SK-N-SH treated with all-trans-retinoic acid at 6 μM for 48 hours (cell line): ENCODE results near the gene TNIK.

ENCODE experiments used
- ARNTL ChIP-seq: fragments of 450-650 bp; formaldehyde crosslinking; IDR thresholded peaks from 2 replicates; pipeline ENCODE4 v1.5.0; 2020; ENCODE audit warnings: low read depth, mild to moderate bottlenecking, moderate library complexity, borderline replicate concordance
- CREB5 ChIP-seq: fragments of 250-450 bp; sonication (Bioruptor Pico); IDR thresholded peaks from 2 replicates; pipeline ENCODE4 v1.5.1; 2020; ENCODE audit warnings: low read depth, mild to moderate bottlenecking, moderate library complexity
- CSDC2 ChIP-seq: fragments of 250-450 bp; sonication (Bioruptor Pico); IDR thresholded peaks from 2 replicates; pipeline ENCODE4 v1.5.0; 2020; ENCODE audit warnings: mild to moderate bottlenecking, moderate library complexity
- CSRNP3 ChIP-seq: fragments of 250-450 bp; sonication (Bioruptor Pico); IDR thresholded peaks from 2 replicates; pipeline ENCODE4 v1.5.1; 2021; ENCODE audit warnings: mild to moderate bottlenecking, moderate library complexity
- ESRRG ChIP-seq: fragments of 250-450 bp; sonication (Bioruptor Pico); IDR thresholded peaks from 2 replicates; pipeline ENCODE4 v1.6.1; 2021; ENCODE audit warnings: mild to moderate bottlenecking
- PATZ1 ChIP-seq: fragments of 250-450 bp; sonication (Bioruptor Pico); IDR thresholded peaks from 2 replicates; pipeline ENCODE4 v1.8.0; 2020; ENCODE audit warnings: mild to moderate bottlenecking, moderate library complexity, borderline replicate concordance
- POU6F1 ChIP-seq: fragments of 250-450 bp; sonication (Bioruptor Pico); IDR thresholded peaks from 2 replicates; pipeline ENCODE4 v1.8.0; 2021; ENCODE audit warnings: low read depth, mild to moderate bottlenecking, moderate library complexity, borderline replicate concordance
- PPARA ChIP-seq: fragments of 250-450 bp; sonication (Bioruptor Pico); IDR thresholded peaks from 2 replicates; pipeline ENCODE4 v1.5.0; 2020; ENCODE audit warnings: mild to moderate bottlenecking, borderline replicate concordance
- TCF4 ChIP-seq: fragments of 250-450 bp; sonication (Bioruptor Pico); IDR thresholded peaks from 2 replicates; pipeline ENCODE4 v1.8.0; 2021; ENCODE audit warnings: mild to moderate bottlenecking, moderate library complexity, borderline replicate concordance
- TOX ChIP-seq: fragments of 250-450 bp; sonication (Bioruptor Pico); IDR thresholded peaks from 2 replicates; pipeline ENCODE4 v1.8.0; 2021; ENCODE audit warnings: mild to moderate bottlenecking, moderate library complexity, borderline replicate concordance
- ZFP3 ChIP-seq: fragments of 250-450 bp; sonication (Bioruptor Pico); IDR thresholded peaks from 2 replicates; pipeline ENCODE4 v1.5.0; 2020; ENCODE audit warnings: mild to moderate bottlenecking, moderate library complexity
- ZFP30 ChIP-seq: fragments of 450-650 bp; formaldehyde crosslinking; IDR thresholded peaks from 2 replicates; pipeline ENCODE4 v1.5.0; 2022; ENCODE audit warnings: mild to moderate bottlenecking, moderate library complexity
- ZNF565 ChIP-seq: fragments of 450-650 bp; formaldehyde crosslinking; conservative IDR thresholded peaks from 2 replicates; pipeline ENCODE4 v1.5.0; 2020; ENCODE audit warnings: low read depth, mild to moderate bottlenecking, moderate library complexity
- ZNF8 ChIP-seq: fragments of 450-650 bp; formaldehyde crosslinking; IDR thresholded peaks from 2 replicates; pipeline ENCODE4 v1.5.0; 2020; ENCODE audit warnings: mild to moderate bottlenecking, moderate library complexity

- TF ChIP-seq TCF4 (CRISPR knock-in tag): no peak
- TF ChIP-seq PPARA (CRISPR knock-in tag): no peak
- TF ChIP-seq TOX (CRISPR knock-in tag): no peak
- no peak for TF ChIP-seq ZNF8
- TF ChIP-seq ARNTL: no peak
- TF ChIP-seq CSRNP3 (CRISPR knock-in tag): no peak
- no peak for TF ChIP-seq PATZ1 (CRISPR knock-in tag)
- TF ChIP-seq CREB5 (CRISPR knock-in tag): no peak
- no peak for TF ChIP-seq ZNF565
- no peak for TF ChIP-seq ESRRG
- no peak for TF ChIP-seq CSDC2 (CRISPR knock-in tag)
- TF ChIP-seq ZFP3 (CRISPR knock-in tag): no peak
- TF ChIP-seq POU6F1: no peak
- TF ChIP-seq ZFP30 (CRISPR knock-in tag): no peak
Measured at GRCh38 chr3:171330938-171331337, 129.3 kb downstream of the TNIK start.
